Activated naive CD4-positive, alpha-beta T cell treated with anti-CD3 and anti-CD28 coated beads, Interleukin-2, amount 10 ng/mL, durations not matched to agents 5 hours and 36 hours (primary cell): ENCODE results near the gene CD2. TPM values are rescaled to one million over a fixed set of nuclear protein-coding genes. Genes with fewer than 3 reads are reported as not detected.

Experiments used
- total RNA-seq, 2 experiments: library from RNA; stranded (reverse); gene quantifications; one replicate each; pipeline ENCODE4 v1.2.3, GENCODE V29; 2021

Gene CD2
- 100 to 1,000 TPM; 181 to 188 TPM for total RNA-seq

DNA sequence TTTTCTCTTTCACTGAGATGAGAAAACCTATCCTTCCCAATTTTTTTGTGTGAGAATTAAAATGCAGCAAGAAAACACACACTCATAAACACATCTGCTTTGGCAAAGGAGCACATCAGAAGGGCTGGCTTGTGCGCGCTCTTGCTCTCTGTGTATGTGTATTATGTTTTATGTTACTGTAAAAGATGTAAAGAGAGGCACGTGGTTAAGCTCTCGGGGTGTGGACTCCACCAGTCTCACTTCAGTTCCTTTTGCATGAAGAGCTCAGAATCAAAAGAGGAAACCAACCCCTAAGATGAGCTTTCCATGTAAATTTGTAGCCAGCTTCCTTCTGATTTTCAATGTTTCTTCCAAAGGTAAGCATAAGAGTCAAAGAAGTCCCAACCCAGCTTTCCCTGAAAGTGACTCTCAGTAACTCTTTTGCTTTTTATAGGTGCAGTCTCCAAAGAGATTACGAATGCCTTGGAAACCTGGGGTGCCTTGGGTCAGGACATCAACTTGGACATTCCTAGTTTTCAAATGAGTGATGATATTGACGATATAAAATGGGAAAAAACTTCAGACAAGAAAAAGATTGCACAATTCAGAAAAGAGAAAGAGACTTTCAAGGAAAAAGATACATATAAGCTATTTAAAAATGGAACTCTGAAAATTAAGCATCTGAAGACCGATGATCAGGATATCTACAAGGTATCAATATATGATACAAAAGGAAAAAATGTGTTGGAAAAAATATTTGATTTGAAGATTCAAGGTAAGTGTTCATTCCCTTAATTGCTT lies at the start of gene CD2:
CD2 (plus strand) TSS at position 233 of the 780 bp plus-strand sequence; CDS start at position 296, 63 bp downstream.

Other genes starting within 250 kb of the CD2 start
- gene CD58, start 183.4 kb upstream of the CD2 start, total RNA-seq, result 10 to 100 TPM; 21.7 TPM
- under 1 TPM; 0.08 to 0.12 TPM for gene IGSF3, start 86.7 kb upstream of the CD2 start, total RNA-seq
- gene PTGFRN, start 155.5 kb downstream of the CD2 start, total RNA-seq, result 1 to 10 TPM in 1 of 2 experiments, under 1 TPM in 1; 0.81 to 1.8 TPM
- 1 to 10 TPM; 6.2 to 7.1 TPM for gene CD101, start 247.3 kb downstream of the CD2 start, total RNA-seq